COLO829 (cell line): ENCODE measurements around the gene PDIK1L.
A peak's percentile ranks its signal among the peaks of the same experiment; 100 is the strongest.
"Not testable (repeated sequence)": the region's sequence is repeated elsewhere in the genome, so short reads cannot be mapped to it uniquely, and the experiment has no call there.

Experiments
- DNase-seq: peaks from one replicate; pipeline ENCODE4 v3.0.0; 2012; ENCODE audit warnings: low spot score

Gene PDIK1L

DNA sequence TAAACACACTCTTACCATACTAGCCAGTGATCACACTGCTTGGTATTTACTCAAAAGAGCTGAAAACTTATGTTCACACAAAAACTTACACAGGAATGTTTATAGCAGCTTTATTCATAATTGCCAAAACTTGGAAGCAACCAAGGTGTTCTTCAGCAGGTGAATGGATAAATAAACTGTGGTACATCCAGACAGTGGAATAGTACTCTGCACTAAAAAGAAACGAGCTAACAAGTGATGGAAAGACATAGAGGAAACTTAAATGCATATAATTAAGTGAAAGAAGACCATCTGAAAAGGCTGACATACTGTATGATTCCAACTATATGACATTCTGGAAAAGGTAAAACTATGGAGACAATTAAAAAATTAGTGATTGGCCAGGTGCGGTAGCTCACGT lies 20.7 kb upstream of the PDIK1L start:
- DNase-seq = no peak

DNA sequence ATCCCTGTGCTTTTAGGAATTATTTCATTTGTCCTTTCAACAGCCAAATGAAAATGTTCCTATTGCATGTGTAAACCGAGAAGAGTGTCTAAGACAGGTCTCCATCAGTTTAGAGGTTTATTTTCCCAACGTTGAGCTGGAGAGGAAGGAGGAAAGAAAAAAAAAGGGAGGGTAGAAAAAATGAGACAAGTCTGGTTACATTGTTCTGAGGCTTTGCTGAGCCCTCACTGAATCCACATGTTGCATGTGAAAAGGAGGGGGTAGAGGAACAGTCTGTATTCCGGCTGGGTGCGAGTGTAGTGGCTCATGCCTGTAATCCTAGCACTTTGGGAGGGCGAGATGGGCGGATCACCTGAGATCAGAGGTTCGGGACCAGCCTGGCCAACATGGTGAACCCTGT lies 19.2 kb upstream of the PDIK1L start:
- no peak for DNase-seq

DNA sequence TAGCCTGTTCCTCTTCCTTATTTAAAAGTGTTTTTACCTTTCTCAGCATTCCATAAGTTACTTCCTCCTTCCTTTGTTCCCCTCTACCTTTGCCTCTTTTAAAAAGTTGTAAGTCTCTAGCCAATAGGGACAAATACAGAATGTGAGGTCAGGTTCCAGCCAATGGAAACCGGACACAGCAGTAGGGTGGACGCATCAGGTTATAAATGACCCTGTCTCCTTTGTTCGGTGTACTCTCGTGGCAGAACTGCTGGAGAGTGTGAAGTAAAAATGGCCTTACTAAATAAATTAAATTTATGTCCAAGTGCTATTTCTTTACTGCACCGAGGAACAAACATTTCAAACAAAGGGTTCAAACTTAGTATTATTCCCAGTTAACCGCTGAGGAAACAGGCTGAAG lies 18.1 kb upstream of the PDIK1L start:
- not testable (repeated sequence) for DNase-seq

DNA sequence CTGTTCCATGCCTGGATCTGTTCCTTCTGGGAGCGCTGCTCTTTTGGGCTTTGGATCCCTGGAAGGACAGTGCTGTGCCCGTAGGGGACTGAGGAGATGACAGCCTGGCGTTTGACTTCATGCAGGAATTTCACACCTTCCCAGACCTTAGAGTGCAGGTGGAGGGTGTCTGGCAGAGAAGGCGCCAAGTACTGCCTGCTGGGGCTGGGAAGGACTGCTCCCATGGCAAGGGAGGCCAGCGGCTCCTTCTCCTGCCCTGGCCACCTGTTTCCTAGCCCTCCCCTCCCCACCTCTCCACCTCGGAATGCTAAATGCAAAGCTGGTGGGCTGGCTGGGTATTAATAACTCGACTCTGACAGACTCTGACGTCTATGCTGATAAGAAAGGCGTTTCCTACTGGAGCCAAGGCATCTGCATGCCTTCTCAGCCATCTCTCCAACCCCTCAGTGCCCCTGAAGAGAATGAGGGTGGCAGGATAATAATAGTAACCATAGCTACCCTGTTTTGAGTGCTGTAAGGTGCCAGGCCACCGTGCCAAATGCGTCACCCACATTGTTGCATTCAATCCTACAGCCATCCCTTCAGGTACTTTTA lies 17.5 kb upstream of the PDIK1L start:
- no peak for DNase-seq

DNA sequence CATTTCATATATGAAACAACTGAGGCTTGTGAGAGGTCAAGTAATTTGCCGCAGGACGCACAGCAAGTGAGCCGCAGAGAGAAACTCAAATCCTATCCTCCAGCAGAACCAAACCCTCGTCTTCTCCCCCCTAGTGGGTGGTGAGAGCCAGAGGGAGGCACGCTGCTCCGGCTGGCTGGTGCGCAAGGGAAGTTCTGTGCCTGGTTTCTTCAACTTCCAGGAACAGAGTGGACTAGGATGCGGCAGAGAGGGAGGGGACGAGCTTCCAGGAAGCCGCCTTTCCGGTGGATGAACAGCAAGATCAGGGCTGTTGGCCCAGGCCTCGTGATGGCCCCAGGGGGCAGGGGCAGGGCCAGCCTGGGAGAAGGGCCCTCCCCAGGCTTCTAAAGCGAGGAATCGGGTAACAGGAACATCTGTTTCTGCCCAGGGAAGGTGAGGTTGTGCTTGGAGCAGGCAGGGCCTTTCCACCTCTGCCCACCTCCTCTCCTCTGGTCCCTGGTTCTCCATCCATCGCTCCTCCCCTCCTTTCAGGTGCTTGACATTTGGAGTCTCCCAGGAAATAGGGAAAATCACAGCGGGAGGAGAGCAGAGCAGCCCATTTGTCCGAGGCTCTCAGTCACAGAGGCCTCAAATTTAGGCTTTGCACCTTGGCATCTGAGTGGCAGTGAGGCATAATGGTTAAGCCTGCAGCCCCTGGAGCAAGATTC lies 16.8 kb upstream of the PDIK1L start:
- DNase-seq = no peak

DNA sequence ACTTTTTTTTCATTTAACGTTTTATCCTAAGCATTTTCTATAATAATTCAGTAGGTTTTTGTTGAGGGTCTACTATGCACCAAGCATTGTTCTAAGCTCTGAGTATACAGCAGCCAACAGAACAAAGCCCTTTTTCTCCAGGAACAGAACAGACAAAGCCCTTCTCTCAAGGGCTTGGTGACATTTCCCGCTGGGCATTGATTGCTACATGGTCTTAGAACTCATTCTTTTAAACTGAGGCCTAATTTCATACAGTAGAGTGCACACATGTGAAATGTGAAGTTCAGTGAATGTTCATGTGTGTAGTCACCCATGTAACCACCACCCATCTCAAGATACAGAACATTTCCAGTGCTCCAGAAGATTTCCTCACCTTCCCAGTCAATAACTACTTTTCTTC lies 15.2 kb upstream of the PDIK1L start:
- no peak for DNase-seq

DNA sequence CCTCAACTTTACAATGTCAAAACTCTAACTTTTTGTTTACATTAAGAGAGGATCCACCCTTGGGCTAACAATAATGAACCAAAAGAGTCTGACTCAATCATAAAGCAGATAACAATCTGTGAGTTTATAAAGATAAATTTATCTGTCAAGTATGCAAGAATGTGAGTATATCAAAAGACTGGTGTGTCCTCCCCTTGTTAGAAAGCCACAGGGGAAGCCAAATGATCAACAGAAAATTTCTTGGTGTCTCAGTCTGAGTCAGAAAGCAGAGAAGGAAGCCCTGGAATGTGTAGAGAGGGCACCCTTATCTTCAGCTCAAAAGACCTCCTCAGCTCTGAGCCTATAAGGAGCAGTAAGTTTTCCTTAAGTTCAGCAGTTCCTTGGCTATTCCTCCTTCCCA lies 13.9 kb upstream of the PDIK1L start:
- DNase-seq = peak; percentile 73

DNA sequence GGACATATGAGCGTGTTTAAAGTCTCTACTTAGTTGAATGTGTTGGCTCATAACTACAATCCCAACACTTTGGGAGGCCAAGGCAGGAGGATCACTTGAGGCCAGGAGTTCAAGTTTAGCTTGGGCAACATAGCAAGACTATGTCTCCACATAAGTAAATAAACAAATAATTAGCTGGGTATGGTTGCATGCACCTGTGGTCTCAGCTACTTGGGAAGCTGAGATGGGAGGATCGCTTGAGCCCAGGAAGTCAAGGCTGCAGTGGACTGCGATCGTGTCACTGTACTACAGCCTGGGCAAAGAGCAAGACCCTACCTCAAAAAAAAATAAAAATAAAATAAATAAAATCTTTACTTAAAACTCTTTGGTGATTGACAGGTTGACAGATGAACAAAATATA lies 13.0 kb upstream of the PDIK1L start:
- no peak for DNase-seq

DNA sequence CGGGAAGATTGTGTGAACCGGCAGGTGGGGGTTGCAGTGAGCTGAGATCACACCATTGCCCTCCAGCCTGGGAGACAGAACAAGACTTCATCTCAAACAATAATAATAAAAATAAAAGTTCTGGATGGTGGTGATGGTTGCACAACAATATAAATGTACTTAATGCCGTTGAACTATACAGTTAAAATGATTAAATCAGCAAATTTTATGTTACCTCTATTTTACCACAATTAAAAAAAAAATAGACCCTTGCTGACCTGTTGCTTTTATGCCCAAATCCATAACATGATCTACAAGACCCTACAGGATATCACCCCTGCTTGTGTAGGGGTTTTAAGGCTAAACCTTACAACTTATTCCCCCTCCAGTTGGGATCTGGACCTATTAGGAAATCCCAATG lies 11.8 kb upstream of the PDIK1L start:
- DNase-seq = no peak

DNA sequence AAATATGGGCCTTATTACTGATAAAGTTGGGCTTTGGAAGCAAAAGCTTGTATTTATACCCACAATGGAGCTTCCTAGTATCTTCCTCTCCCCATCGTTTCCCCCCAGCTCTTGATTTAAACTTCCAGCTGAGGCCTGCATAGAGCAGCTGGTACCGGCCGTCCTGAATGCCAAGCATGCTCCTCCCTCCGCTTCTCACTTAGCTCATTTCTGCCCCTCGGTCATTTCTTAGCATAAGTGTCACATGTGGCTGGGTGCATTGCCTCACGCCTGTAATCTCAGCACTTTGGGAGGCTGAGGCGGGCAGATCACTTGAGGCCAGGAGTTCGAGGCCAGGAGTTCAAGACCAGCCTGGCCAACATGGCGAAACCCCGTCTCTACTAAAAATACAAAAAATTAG lies 11.4 kb upstream of the PDIK1L start:
- not testable (repeated sequence) for DNase-seq

DNA sequence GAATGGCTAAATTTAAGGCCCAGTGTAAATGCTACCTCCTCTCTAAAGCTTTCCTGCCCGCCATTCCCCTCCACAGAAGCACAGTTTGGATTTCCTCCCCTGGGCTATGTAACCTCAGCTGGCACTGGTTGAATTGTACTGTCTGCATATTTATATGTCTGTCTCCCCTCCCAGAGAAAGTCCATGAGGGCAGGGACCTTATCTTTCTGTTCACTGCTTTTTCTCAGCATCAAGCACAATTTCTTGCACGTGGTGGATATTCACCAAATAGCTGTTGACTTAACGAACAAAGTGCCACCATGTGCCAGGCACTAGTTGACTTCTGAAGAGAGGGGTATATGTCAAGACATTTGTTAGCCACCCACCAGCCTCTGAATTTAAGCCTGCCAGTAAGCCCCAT lies 9.5 kb upstream of the PDIK1L start:
- DNase-seq = no peak

DNA sequence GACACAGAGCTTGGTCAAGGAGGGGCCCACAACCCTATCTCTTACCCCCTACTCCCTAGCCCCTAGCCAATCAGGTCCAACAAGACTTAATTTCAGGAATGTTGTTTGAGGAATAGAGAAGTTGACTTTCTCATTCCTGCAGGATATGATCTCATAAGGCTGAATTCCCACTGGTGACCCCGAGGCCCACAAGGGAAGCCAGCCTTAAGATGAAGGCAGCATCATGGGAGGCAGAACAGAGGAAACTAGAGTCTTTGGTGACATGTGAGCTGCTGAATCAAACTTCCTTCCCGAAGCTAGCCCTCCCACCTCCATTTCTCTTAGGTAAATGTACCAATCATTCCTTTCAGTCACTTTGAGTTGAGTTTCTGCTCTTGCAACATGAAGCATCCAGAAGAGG lies 9.1 kb upstream of the PDIK1L start:
- no peak for DNase-seq

DNA sequence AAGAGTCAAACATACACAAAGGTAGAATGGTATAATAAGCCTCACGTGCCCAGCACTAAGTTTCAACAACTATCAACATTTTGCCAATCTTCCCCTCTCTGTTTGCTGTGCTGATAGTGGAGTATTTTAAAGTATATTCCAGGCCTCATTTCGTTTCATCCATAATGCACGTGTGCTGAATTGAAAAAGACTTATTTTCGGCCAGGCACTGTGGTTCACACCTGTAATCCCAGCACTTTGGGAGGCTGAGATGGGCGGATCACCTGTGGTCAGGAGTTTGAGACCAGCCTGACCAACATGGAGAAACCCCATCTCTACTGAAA lies 6.4 kb upstream of the PDIK1L start:
- not testable (repeated sequence) for DNase-seq

DNA sequence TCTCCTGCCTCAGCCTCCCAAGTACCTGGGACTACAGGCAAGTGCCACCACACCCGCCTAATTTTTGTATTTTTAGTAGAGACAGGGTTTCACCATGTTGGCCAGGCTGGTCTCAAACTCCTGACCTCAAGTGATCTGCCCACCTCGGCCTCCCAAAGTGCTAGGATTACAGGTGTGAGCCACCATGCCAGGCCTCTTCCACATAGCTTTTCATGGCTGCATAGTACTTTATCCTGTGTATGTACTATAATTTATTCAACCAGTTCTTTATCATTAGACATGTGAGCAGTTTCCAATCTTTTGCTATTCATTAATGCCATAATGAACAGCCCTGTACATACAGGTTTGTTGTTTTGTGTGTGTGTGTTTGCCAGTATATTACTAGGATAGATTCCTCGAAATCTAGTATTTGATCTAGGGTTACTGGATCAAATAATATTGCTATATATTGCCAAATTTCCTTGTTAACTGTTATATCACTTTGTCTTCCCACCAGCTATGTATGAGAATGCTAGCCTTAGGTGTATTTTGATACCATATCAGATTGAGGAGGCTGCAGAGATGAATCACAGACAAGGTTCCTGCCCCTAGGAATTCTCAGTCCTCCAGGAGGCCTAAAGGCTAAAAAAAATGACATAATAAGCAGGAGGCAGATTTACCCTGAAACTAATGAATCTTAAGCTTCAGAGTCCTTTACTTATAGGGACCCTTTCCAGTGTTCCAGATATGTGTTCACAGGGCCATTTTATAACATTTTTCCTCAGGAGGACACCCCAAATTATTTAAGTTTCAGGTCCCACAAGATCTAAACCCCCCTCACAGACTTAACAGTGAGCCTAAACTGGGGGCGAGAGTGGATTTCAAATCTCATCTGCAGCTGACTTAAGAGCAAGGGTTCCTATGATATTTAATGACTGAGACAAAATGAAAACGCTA lies 2.1 kb upstream of the PDIK1L start:
- DNase-seq = no peak

DNA sequence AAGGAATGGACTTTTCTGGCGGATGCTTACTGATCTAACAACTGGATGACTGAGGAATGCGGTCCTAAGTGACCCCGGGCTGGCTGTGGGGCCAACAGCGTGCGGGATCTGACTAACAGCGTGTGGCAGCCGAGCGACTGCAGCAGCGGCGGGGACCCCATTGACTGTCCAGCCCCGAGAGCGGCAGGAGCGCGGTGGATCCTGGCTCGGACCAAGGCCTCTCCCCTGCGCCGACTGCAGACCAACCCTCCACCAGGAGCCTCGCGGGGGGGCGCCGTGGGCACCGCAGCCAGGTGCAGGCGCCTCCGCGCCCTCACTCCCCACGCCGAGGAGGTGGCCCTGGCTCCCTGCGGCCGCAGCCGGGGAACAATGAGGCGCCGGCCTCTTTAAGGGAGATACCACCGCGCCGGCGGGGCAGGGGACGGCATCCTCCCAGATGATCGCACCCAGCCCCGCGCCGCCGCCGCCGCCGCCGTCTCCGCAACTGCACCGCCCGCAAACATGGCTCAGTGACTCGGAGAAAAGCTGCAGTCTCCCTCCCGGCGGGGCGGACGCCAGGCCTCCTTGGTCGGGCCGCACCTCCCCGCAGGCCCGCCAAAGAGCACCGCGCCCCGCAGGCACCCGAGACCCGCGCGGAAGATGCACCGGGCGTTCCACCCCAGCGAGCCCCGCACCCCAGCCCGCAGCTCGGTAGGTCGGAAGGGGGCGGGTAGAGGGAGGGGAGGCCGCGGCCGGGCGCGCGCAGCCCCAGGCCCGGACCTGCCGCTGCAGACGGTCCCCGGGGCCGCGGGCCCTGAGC lies 694 bp upstream of the PDIK1L start:
- no peak for DNase-seq

DNA sequence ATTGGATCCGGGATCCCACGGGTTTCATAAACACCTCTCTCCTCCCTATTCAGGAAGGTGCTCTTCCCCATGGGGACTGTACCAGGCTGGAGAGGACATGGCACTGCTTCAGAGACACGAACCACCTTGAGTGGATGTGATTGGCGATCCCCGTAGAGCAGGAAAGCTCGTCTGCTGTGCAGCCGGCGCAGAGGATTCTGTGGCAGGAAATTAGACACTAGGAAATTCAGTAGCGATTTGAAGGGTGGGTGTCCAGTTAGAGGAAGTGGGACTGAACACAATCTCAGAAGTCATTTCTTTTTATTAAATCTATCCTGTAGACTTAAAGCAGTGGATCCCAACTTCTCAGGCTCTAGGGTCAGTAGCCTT lies 767 bp downstream of the PDIK1L start:
- DNase-seq = no peak

DNA sequence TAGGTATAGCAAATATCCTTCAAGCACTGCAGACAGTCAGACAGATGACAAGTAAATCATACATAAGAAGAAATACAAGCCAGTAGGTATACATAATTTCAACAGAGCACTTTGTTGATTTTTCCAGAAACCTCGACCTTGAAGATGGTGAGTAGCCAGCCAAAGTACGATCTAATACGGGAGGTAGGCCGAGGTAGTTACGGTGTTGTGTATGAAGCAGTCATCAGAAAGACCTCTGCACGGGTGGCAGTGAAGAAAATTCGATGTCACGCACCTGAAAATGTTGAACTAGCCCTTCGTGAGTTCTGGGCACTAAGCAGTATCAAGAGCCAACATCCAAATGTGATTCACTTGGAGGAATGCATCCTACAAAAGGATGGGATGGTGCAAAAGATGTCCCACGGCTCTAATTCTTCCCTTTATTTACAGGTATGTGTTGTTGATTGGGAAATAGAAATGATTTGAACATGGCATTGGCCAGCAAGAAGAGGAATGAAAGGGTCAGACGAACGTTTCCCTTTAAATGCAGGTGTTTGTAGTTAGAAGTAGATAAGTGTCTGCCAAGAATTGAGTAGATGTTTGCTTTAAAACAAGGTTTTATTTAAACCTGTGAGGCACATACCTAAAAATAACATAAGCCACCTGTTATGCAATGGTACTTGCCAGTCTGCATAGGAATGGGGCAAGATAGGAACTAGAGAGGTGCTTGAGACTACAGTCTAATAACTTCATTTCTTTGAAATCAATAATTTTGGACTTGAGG lies 2.7 kb downstream of the PDIK1L start:
- DNase-seq = no peak

DNA sequence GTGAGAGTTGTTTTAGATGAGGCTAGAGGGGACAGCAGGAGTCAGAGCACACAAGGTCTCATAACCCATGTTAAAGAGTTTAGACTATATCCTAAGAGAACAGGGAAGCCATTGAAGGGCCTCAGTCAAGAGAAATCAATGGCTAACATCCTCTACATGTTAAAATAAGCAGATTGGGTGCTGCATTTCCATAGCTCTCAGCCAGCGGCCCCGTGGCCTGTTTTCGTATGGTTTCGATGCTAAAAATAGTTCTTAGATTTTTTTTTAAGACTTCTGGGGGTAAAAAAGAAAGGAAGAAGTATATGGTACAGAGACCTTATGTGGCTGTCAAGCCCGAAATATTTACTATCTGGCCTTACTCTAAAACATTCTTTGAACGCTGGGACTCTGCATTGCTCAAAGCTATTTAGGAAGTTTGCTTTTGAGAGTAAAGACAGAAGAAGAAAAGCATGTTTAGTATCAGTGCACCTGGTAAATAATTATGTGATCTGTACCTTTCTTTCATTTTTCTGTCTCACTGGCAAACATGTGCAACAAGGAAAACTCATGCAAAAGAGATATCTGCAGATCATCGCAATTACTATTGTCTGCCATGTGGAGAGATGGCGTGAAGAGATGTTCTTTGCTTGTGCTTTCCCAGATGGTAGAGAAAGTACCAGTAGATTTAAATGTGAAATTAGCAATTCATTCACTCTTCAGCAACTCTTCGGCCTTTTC lies 8.4 kb downstream of the PDIK1L start:
- no peak for DNase-seq

DNA sequence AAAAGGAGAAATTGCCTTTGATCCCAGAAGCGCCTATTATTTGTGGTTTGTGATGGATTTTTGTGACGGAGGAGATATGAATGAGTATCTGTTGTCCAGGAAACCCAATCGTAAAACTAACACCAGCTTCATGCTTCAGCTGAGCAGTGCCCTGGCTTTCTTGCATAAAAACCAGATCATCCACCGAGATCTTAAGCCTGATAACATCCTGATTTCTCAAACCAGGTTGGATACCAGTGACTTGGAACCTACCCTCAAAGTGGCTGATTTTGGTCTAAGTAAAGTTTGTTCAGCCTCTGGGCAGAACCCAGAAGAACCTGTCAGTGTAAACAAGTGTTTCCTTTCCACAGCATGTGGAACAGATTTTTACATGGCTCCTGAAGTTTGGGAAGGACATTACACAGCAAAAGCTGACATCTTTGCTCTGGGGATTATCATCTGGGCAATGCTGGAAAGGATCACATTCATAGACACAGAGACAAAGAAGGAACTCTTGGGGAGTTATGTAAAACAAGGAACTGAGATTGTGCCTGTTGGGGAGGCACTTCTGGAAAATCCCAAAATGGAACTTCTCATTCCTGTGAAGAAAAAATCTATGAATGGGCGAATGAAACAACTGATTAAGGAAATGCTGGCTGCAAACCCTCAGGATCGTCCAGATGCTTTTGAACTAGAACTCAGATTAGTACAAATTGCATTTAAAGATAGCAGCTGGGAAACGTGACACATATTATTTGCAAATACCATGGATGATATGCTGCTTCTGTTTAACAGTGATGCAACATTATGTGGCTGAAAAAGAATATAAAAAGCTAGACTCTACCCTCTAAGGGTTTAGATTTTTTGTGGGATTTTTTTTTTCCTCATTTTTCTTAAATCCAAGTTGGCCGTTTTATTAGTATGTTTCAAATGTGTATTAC lies 10.5 kb downstream of the PDIK1L start:
- DNase-seq = no peak
